OCI-LY3 (cell line): ENCODE measurements around the gene KLHL12.

Experiments used
- H2AFZ ChIP-seq: fragments of 200-600, 300-600 bp; shearing (Covaris generic); 2 replicates; pipeline ENCODE4 v1.6.0; 2014; ENCODE audit warnings: antibody characterized with exemption, low read depth, low read length
- H3K27ac ChIP-seq: fragments of 200-600, 300-600 bp; sonication (generic); 2 replicates; pipeline ENCODE4 v1.5.1; 2014; ENCODE audit warnings: mild to moderate bottlenecking, low read length, moderate library complexity, mixed read lengths
- H3K27me3 ChIP-seq: fragments of 200-600, 300-600 bp; sonication (generic); 2 replicates; pipeline ENCODE4 v1.6.1; 2014; ENCODE audit warnings: low read depth, low read length, mixed read lengths
- H3K36me3 ChIP-seq: fragments of 200-600, 300-600 bp; sonication (generic); replicated peaks from 2 replicates; pipeline ENCODE3; 2014; ENCODE audit warnings: low read depth, low read length, mixed read lengths
- H3K4me1 ChIP-seq: fragments of 300-600, 200-600 bp; sonication (generic); 2 replicates; pipeline ENCODE4 v1.6.1; 2014; ENCODE audit warnings: low read length, mixed read lengths
- H3K4me2 ChIP-seq: fragments of 200-600, 300-600 bp; sonication (generic); 2 replicates; pipeline ENCODE4 v1.6.1; 2014; ENCODE audit warnings: low read length, mixed read lengths
- H3K4me3 ChIP-seq: fragments of 300-600, 200-600 bp; sonication (generic); 2 replicates; pipeline ENCODE4 v1.5.1; 2014; ENCODE audit warnings: antibody characterized with exemption, mild to moderate bottlenecking, low read length, moderate library complexity
- H3K79me2 ChIP-seq: fragments of 300-600, 200-600 bp; shearing (Covaris generic); 2 replicates; pipeline ENCODE4 v1.6.1; 2014; ENCODE audit warnings: mild to moderate bottlenecking, low read length, mixed read lengths
- H3K9ac ChIP-seq: fragments of 300-600, 200-600 bp; shearing (Covaris generic); 2 replicates; pipeline ENCODE4 v1.6.0; 2014; ENCODE audit warnings: mild to moderate bottlenecking, low read length, moderate library complexity
- H3K9me3 ChIP-seq: fragments of 200-600, 300-600 bp; shearing (Covaris generic); 2 replicates; pipeline ENCODE4 v1.6.1; 2014; ENCODE audit warnings: low read length, mixed read lengths; ENCODE audit not compliant: insufficient read depth
- H4K20me1 ChIP-seq: fragments of 200-600, 300-600 bp; sonication (generic); 2 replicates; pipeline ENCODE4 v1.6.1; 2016; ENCODE audit warnings: low read length, mixed read lengths; ENCODE audit not compliant: insufficient read depth
- EZH2phosphoT487 ChIP-seq: fragments of 200-600 bp; shearing (Covaris generic); IDR thresholded peaks from 2 replicates; pipeline ENCODE4 v1.6.1; 2018; ENCODE audit warnings: antibody characterized with exemption, mixed run types, low read depth
- TF ChIP-seq, protein P1 (sequence below): fragments of 200-600, 300-600 bp; sonication (generic); IDR thresholded peaks from 2 replicates; pipeline ENCODE4 v1.5.1; 2014; ENCODE audit warnings: antibody characterized with exemption, low read length, low read depth

KLHL12 gene

DNA sequence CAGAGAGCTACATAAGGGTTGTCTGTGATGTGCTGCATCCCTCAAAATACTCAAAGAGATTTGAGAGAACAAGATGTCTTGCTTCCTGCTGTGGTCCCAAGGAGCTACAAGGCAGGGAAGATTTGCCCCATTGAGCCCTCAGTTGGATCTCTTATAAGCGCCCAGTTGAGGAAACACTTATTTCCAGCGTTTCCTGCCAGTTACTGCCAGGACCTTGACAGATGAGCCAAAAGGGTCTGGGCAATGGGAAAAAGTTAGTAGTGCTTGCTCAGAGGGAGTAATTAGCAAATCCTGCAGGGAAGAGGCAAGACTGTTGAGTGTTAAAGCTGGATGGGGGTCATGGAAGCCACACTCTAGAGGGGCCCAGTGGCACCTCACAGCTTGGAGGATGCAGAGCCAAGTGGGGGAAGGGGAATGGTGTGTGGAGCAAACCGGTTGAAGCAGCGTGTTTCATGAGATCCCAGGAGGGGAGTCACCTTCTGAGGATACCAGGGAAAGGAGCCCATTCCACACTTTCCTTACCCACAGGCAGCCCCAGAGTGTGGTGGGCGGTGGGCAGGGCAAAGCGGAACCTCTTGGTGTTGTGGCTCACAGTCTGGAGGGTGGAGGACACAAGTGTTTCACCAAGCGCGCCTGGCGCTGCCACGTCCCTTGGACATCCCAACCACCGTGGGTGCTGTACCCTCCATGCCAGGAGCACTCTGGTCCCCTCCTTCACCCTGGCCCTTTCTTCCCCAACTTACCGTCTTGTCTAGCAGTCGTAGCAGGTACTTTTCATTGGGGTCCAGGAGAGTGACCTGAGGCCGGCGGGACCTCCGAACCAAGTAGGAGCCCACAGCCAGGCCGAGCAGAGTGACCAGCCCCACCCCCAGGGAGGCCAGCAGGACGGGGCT is 39.2 kb upstream of the KLHL12 start:
- no peaks in the 10 kb centered on the region for H3K79me2 ChIP-seq
- no peaks in the 10 kb centered on the region for H3K36me3 ChIP-seq
- H3K4me1 ChIP-seq, result peaks cover 25% of the 10 kb centered on the region
- no peaks in the 10 kb centered on the region for H3K9me3 ChIP-seq
- H3K27ac ChIP-seq, result no peak overlapping the region
- H4K20me1 ChIP-seq, result no peaks in the 10 kb centered on the region
- peak overlapping the region; percentile 98 for H3K4me2 ChIP-seq
- H3K9ac ChIP-seq, result peak overlapping the region; percentile 89
- H3K4me3 ChIP-seq, result peak overlapping the region; percentile 100
- H2AFZ ChIP-seq, result peak overlapping the region; percentile 96
- TF ChIP-seq, protein P1, sequence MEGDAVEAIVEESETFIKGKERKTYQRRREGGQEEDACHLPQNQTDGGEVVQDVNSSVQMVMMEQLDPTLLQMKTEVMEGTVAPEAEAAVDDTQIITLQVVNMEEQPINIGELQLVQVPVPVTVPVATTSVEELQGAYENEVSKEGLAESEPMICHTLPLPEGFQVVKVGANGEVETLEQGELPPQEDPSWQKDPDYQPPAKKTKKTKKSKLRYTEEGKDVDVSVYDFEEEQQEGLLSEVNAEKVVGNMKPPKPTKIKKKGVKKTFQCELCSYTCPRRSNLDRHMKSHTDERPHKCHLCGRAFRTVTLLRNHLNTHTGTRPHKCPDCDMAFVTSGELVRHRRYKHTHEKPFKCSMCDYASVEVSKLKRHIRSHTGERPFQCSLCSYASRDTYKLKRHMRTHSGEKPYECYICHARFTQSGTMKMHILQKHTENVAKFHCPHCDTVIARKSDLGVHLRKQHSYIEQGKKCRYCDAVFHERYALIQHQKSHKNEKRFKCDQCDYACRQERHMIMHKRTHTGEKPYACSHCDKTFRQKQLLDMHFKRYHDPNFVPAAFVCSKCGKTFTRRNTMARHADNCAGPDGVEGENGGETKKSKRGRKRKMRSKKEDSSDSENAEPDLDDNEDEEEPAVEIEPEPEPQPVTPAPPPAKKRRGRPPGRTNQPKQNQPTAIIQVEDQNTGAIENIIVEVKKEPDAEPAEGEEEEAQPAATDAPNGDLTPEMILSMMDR, result no peak
- TF ChIP-seq EZH2phosphoT487, result no peak
- no peaks in the 10 kb centered on the region for H3K27me3 ChIP-seq

DNA sequence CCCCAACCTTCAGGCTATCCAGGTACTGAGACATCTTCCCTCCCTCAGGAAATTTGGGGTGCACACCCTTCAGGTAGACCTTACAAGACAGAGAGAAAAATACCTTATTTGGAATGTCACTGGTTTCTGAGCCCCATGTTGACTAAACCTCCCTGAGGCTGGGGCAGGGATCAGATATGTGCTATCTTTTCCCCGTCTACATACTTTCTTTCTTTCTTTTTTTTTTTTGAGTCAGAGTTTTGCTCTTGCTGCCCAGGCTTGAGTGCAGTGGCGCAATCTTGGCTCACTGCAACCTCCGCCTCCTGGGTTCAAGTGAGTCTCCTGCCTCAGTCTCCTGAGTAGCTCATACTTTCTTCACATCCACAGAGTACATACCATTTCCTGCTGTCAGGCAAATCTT is 38.4 kb upstream of the KLHL12 start:
- H4K20me1 ChIP-seq, result no peaks in the 10 kb centered on the region
- peaks cover 25% of the 10 kb centered on the region for H3K4me1 ChIP-seq
- TF ChIP-seq, protein P1, result no peak
- no peak for TF ChIP-seq EZH2phosphoT487
- no peak overlapping the region for H2AFZ ChIP-seq
- H3K4me2 ChIP-seq, result no peak overlapping the region
- no peaks in the 10 kb centered on the region for H3K79me2 ChIP-seq
- H3K9ac ChIP-seq, result no peak overlapping the region
- H3K27ac ChIP-seq, result no peak overlapping the region
- H3K27me3 ChIP-seq, result no peaks in the 10 kb centered on the region
- H3K4me3 ChIP-seq, result no peak overlapping the region
- no peaks in the 10 kb centered on the region for H3K36me3 ChIP-seq
- no peaks in the 10 kb centered on the region for H3K9me3 ChIP-seq

DNA sequence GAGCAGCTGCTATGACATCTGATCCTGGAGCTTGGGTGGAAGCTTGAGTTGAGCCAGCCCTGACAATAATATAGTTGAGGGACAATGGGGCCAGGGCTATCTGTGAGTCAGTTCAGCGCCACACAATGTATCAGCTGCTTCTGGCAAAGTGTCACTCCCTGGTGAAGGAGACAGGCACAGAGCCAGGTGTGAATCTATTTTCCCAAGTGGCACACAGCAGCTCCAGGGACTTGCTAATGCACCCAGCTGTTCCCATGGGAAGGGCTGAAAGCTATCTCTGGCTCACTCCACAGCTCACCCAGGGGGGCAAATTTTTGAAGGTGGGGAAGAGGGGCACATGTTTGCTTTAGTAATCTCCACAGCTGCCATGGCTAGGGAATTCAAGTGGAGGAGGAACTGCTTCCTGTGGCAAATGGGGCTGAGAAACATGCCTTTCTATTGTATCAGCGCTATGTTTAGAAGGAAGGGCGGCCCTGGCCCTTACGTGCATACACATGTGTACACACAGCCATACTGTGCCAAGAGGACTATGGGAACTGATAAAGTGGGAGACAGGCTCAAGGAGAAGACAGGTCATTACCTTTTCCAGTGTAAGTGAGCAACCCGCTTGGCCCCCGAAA is 37.9 kb upstream of the KLHL12 start:
- no peaks in the 10 kb centered on the region for H4K20me1 ChIP-seq
- H3K27ac ChIP-seq, result no peak overlapping the region

More for the DNA sequence above, 37.9 kb upstream of the KLHL12 start:
- Histone ChIP-seq H3K79me2 (no peaks in the 10 kb centered on the region), H3K4me3 (no peak overlapping the region), H3K9ac (no peak overlapping the region), H2AFZ (no peak overlapping the region), H3K4me2 (no peak overlapping the region), H3K27me3 (no peaks in the 10 kb centered on the region), H3K9me3 (no peaks in the 10 kb centered on the region), H3K36me3 (no peaks in the 10 kb centered on the region), H3K4me1 (peaks cover 25% of the 10 kb centered on the region)
- no peak for TF ChIP-seq EZH2phosphoT487
- TF ChIP-seq, protein P1, result no peak
